ENCODE results near the gene C11orf54.

The C11orf54 gene

GRCh38 chr11:93741094-93741881 is at the start of gene C11orf54, which contains the start of gene TAF1D:
Gene C11orf54 (plus strand): TSS chr11:93741672. CDS start chr11:93747394, 5,722 bp downstream.
Gene TAF1D (minus strand): TSS chr11:93741495. CDS start chr11:93739304, 2,191 bp downstream.
- DNase-seq (ENCODE audit: low spot score), result peak; percentile 97

GRCh38 chr11:93694109-93694508 is 47.4 kb upstream of the C11orf54 start:
- no peak for DNase-seq (ENCODE audit: low spot score)

- DNase-seq (ENCODE audit: low spot score), result no peak
These were observed 46.9 kb upstream of the C11orf54 start for GRCh38 chr11:93694557-93694956.

DNA sequence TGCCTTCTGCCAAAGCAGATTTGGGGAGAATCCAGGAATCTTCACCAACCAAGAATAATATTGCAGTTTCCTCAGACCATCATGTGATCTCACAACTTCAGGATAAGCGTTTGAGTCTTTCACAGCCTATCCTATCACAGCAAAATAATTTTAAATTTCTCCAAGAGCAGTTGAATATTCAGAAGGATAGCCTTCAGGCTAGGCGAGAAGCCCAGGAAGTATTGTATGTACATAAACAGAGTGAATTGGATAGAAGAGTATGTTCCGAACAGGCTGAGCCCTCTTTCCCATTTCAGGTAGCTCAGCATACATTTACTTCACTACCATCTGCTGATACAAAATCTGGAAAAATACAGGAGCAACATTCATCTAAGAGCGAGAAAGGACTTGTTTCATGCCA is 43.9 kb upstream of the C11orf54 start:
- DNase-seq (ENCODE audit: low spot score), result no peak

DNA sequence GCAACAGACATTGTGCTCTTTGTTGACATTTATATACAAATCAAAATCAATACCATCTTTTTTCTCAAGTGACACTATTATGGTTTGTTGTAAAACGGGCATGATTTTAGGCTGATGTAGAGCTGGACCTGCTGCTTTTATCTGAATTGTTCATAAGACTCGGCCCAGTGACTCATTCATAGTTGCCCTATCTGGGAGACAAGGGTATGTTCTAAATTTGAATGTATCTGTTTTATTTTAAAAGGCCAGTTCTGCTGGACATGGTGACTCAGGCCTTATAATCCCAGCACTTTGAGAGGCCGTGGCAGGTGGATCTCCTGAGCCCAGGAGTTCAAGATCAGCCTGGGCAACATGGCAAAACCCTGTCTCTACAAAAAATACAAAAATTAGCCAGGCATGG is 40.6 kb upstream of the C11orf54 start:
- DNase-seq (ENCODE audit: low spot score), result no peak

GRCh38 chr11:93704237-93704636 is 37.2 kb upstream of the C11orf54 start:
- no peak for DNase-seq (ENCODE audit: low spot score)

- DNase-seq (ENCODE audit: low spot score), result no peak
These were observed 31.2 kb upstream of the C11orf54 start for GRCh38 chr11:93710239-93710638.

DNA sequence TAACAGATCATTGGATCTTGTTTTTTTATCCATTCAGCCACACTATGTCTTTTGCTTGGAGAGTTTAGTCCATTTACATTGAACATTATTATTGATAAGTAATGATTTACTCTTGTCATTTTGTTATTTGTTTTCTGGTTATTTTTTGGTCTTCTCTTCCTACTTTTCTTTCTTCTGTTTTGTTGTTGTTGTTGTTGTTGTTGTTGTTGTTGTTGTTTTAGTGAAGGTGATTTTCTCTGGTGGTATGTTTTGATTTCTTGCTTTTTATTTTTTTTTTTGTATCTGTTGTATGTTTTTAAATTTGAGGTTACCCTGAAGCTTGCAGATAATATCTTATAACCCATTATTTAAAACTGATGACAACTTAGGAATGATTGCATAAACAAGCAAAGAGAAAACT is 28.8 kb upstream of the C11orf54 start:
- DNase-seq (ENCODE audit: low spot score), result no peak

DNA sequence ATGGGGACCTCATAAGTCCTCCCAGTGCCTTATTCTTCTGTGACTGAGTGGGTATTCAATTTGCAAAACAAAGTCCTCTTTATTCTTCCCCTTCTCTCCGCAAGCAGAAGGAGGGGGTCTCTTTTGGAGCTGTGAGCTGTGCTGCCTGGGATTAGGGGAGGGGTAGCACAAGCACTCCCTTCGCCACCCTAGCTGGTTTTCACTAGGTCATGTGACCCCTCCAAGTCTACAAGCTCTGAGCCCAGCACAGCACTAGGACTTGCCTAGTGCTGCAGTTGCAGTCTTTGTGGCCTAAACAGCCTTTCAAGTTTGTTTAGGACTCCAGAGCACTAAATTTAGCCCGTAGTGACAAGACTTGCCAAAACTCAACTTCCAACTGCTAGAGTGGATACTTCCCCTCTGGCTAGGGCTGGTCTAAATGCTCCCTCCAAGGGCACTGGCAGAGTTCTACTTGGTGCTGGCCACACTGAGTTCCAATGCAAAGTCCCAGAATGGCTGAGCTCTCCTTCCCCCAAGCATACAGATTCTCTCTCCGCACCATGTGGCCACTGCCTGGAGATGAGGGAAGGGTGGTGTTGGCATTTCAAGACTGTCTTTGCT is 25.6 kb upstream of the C11orf54 start:
- no peak for DNase-seq (ENCODE audit: low spot score)

- DNase-seq (ENCODE audit: low spot score), result no peak
These were observed 24.0 kb upstream of the C11orf54 start for GRCh38 chr11:93717501-93717900.

- DNase-seq (ENCODE audit: low spot score), result no peak
These were observed 23.4 kb upstream of the C11orf54 start for GRCh38 chr11:93718057-93718563.

DNA sequence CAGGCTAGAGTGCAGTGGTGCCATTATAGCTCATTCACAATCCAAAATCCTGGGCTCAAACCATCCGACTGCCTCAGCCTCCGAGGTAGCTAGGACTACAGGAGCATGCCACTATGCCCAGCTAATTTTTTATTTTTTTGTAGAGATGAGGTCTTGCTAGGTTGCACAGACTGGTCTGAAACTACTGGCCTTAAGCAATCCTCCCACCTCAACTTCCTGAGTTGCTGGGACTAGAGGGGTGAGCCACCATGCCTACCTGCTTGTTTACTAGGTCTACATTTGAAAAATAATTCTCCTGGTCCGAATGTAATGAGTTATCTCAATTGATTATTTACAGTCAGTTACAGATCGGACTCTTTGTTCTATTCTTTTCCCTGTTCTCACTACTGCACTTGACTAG is 22.2 kb upstream of the C11orf54 start:
- no peak for DNase-seq (ENCODE audit: low spot score)

DNA sequence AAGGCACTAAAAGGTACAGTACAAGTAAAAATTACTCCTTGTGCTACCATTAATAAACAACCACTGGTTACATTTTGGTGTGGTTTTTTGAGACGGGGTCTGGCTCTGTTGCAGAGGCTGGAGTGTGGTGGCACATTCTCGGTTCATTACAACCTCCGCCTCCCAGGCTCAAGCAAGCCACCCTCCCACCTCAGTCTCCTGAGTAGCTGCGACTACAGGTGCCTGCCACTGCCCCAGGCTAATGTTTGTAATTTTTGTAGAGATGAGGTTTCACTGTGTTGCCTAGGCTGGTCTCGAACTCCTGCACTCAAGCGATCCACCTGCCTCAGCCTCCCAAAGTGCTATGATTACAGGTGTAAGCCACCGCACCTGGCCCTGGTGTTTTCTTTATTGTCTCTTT is 20.9 kb upstream of the C11orf54 start:
- DNase-seq (ENCODE audit: low spot score), result no peak

DNA sequence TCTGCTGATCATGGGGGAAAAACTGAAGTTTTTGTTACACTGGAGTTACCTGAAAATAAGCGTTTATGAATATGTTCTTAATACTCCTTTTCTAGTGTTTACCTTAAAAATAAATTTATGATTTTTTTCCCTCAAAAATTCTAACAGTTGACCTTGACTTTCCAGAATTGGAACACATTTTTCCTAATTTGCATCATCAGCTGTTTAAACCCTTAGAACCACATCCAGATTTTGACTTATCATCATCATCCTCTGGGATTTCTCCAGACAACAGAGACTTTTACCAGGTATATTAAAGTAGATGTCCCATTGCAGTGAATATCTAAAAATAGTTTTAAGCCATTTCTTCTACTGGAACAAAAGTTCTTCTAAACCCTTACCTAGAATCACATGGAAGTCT is 17.4 kb upstream of the C11orf54 start:
- no peak for DNase-seq (ENCODE audit: low spot score)

DNA sequence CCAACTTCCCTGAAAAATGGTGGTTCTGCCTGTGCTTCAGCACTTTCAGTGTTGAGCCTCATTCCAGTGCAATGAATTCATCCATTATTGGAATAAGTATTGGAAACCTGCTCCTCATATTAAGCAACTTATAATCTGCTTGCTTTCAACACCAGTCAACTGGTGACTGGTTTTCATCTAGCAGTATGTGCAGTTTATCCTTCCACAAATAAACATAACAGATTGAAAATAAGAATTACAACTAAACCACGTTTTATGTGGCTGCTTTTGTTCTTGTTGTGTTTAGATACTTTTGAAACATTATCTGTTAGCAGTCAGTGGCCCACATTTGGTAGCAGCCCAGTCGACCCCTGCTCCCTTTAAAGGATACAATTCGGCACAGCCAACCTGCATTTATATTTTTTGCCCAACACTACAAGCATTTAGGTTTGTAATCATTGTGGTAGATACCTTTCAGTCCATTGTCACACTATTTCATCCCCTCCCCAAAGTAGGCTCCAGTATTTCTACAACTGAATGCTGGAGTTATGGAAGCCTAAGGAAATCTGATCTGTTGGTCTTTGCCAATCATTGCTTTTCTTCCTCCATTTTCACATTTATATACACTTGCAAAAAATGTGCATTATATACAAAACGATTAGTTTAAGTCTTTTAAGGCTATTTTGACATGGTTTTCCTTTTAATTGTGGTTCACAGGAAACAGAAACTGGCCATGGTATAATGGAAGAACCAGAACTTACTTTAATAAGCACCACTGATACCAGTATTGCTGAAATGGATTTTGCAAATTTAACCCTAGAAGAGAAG is 13.3 kb upstream of the C11orf54 start:
- DNase-seq (ENCODE audit: low spot score), result no peak

- no peak for DNase-seq (ENCODE audit: low spot score)
These were observed 12.7 kb upstream of the C11orf54 start for GRCh38 chr11:93728792-93729128.

GRCh38 chr11:93729129-93729616 is 12.3 kb upstream of the C11orf54 start:
- no peak for DNase-seq (ENCODE audit: low spot score)

- no peak for DNase-seq (ENCODE audit: low spot score)
These were observed 11.1 kb upstream of the C11orf54 start for GRCh38 chr11:93730108-93731107.

DNA sequence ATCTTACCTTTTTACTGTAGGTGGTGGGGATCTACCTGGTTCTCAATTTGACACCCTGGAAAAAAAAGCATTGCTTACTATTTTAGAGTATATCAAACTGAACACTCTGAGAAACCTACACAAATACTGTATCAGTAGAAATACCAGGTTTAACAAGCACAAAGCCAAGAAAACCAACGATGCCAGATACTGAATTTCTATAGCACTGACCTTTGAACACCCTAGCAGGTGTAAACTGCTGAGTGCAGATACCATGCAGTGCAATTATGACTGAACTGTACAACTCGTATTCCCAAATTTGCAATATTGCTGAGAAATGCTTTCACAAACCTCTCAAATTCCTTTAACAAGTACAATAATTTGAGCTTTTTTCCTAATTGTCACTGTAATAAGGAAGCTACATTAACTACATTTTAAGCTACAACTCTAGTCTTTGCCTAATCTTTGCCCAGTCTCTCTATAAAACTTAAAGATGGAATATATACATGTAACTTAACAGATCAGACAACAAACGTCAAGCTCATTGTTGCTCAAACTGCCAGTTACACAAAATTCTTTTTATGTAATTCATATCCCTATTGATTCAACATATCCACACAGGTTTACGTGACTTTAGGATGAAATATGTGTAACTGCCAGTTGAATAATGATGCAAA is 9.1 kb upstream of the C11orf54 start:
- DNase-seq (ENCODE audit: low spot score), result no peak

DNA sequence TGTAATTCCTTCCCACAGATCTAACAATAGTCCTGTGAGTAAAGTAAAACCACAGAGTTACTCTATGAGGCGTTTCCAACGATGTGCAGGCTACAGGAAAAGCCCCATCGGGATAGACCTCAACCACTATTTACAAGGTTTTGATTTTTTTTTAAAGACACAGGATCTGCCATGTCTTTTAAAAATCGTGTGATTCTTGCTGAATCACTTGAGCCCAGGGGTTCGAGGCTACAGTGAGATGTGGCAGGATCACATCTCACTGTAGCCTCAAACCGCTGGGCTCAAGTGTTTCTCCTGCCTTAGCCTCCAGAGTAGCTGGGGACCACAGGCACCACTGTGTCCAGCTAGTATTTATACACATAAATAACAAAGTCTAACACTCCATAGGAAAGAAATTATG is 8.0 kb upstream of the C11orf54 start:
- no peak for DNase-seq (ENCODE audit: low spot score)

Measured in LoVo (cell line).